GM18867 (cell line): Measurements from ENCODE around the gene CAMK1D.

ENCODE experiments used
- ATAC-seq: cut with Tn5 transposase; IDR thresholded peaks from one replicate; pipeline ENCODE4 v1.9.1; 2021; ENCODE audit warnings: mild to moderate bottlenecking, moderate library complexity; ENCODE audit not compliant: unreplicated experiment

Gene CAMK1D

DNA sequence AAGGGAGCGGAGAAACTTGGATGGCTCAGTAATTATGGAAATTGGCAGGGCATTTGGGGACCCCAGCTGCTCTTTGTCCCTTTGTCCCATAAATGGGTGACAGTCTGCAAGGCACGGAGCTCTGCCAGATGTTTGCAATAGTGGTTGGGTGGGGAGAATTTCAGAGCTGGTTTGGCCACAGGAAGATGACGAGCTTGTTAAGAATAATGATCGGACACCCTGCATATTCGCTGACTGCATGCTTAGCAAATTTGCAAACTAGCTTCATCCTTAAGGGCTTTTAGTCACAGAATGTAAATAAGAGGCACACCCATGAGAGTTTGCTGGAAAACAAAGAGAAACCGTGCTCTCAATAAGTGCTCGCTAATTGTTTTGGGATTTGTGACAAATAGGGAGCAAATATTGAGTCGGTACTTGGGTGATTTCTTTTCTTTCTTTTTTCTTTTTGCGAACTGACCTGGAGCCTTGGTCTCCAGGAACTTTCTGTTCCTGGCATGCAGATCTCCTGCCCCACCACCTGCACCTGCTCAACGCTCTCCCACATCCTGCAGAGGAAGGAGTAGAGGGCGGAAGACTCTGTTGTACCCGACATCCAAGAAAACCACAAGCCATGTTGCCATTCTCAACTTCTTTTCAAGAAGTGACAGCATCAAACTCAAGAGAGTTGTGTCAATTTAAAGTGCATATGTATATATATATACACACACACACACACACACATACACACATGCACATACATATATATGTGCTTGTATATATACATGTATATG is 238.9 kb downstream of the CAMK1D start:
- no peak for ATAC-seq

DNA sequence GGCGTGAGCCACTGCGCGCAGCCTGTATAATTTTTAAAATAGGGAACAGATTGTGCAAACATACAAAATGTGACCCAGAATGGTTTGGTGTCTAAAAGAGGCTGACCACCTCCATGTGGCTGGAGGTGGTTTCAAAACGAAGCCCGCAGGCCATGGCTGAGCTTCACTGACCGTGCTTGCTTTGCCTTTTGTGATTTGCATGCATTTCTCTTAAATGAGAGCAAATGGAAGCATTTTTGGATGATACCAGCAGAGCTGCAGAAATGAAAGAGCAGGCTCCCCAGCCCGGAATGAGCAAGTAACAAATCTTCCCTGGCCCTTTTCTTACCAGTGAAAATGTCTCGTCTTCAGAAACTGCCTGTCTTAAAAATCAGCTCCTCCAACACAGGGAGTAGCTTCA is 239.9 kb downstream of the CAMK1D start:
- no peak for ATAC-seq

DNA sequence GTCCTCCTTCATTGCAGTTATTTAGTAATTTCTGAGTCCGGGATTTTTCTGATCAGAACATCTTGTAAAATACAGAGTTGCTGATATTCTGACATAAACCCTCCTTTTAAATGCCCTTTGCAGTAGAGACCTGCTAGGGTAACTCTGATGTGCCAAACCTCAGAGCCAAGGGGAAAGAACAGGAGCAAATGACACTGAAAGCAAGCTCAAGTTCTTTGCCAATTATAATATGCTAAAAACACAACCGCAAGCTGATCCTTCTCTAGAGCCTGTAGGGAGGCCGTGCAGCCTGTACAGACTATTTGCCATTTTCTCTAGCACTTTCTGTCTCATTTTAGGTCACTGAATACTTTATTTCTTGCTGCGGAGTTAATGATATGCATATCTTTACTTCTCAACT is 240.4 kb downstream of the CAMK1D start:
- ATAC-seq: no peak

DNA sequence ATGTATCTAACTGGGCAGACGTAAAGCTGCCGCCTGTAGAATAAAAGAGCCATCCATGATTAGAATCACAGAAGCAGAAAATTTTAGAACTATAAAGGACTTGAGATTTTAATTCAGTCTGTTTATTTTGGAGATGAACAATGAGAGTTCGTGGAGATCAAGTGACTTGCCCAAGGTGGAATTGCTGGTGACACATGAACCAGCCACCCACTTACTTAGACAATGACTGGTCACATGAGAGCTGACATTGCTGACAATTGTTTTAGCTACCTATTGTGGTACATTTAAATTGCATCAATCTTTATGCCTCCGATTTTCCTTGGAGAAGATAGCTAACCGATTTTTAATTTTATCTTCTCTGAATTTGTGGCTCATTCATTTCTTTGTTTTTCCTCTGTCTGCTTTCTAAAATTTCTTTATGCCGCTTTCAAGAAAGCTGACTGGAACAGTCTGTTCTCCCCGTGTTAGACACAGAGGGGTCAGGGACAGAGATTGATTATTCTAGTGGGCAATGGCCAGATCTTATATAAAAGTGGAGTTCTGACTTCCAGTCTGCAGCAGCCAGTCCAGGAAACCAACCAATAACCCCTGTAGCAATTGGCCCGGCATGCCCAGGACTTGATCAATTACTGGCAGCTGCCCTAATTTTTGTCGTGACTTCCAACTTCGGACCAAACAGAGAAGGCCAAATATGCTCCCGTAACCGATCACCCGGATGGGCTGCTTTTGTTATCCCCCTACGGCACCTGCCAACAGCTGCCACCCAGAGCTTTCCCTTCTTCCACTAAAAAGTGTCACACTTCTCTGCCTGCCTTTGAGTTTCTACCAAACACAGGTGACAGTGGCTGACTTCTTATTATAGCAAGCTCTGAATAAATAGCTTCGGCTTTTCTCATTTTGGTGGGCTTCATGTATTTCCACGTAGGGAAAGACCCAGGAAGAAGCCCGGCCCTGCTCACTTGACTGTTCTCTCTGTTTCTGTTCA is 241.6 kb downstream of the CAMK1D start:
- no peak for ATAC-seq

DNA sequence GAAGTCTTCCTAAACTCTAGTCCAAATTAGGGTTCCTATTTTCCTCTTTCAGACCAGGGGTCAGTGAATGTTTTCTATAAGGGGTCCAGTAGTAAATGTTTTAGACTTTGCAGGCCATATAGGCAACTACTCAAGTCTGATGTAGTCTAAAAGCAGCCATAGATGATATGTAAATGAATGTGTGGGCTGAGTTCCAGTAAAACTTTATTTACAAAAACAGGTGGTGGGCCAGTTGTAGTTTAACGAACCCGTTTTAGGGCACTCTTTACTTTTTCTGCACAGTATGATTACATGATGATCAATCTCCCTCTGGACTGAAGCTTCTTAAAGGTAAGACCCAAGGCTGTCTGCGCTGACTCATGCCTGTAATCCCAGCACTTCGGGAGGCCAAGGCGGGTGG is 243.6 kb downstream of the CAMK1D start:
- no peak for ATAC-seq

DNA sequence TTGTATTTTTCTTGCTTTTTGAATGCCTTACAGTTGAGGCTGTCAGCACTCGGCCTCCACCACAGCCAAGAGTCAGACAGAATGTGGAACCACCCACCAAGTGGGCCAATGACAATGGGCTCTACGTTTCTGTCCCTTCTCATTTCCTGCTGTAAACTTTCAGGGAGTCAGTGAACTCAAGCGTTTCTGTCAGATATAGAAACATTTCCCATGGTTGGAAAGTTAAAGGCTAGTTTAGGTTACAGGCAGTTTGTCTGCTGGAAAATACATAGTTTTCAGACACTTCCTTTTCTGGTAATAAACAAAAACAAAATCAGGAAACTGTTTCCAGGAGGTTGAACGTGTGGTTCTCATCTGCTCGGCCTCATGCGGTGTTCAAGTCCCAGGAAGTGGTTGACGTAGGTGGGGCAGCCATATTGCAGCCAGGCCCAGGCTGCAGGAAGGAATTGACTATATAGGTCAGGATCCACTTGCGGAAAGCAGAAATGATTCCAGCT is 245.1 kb downstream of the CAMK1D start:
- ATAC-seq: no peak

DNA sequence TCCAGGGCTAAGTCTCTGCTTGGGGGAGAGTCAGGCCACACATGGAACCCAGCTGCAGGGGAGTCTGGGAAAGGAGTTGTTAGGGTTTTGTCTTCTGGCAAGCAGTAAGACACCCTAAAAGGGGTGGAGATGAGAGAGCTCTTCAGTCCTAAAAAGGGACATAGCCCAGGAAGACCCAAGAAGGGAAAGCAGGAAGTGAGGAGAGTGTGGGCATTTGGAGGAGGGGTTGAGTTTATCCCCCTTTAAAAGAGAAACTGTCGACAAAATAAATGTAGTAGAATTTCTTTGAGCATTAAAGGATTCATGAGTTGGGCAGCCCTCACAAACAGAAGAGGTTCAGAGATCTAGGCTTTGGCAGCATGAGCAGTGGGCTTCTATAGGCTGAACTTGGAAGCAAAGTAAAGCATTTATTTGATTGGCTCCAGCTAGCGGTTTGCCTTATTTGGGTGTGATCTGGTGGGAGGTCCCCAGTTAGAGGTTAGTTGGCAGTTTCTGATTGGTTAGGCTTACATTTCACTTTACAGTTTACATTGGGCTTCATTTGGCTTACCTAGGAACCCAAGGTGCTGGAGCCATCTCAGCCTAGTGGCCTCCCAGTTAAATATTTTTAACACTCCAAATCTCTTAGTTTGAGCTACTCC is 246.7 kb downstream of the CAMK1D start:
- no peak for ATAC-seq

DNA sequence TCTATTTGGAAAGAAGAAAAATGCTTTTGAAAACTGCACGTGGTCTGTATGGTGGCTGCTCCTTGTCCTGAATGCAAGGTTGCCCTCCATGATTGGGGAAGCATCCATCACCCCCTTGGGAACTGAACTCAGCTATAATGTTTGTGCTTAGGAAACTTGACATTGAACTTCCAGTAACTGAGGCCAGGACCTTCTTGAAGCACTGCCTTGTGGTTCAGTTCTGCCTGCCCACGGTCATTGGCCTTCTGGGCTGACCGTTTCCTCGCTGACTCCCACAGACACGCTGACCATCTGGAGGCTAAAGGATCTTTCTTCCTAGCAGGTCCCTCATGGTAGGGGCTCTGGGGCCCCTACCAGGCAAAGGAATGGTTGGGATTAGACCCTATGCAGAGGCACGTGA is 247.8 kb downstream of the CAMK1D start:
- ATAC-seq: no peak

DNA sequence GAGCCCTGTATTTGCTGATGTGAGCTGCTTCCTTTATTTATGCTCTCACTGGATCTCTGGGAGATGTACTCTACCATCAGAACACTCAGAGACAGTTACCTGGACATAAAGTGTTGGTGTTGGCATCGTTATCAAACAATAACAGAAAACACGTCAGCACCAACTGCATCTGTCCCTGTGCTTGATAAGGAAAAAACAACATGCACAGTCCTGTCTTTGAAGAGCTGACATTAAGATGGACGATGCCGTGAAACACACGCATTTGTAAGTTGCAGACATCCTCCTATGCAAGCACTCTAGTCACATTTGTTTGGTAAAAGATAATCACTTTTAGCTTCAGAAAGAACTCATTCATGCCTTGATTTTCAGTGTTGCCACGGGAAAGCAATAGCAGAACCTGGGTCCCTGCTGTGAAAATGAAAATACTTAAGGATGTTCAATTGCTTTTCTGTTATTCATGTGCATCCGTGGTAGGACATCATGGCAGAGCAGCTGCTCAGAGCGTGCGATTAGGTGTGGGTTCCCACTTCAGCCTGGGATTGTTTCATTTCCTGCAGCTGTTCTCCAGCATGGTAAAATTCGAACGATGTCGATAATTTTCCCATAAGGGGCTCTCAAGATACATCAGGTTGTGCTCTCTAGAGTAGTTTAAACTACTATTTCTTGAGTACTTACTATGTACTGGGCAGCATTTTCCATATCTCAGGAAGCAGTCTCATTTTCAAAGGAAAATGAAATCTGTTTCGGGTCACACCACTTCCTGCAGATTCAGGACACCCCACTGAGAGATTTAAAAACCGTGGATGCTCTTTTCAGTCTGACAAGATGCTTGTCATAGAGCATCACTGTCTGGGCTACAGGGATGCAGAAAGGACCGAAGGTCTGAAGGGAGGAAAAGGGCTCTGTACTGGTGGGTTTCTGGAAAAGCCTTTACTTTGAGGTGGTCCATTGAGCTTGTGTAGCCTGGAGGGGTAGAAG is 248.7 kb downstream of the CAMK1D start:
- ATAC-seq: no peak

DNA sequence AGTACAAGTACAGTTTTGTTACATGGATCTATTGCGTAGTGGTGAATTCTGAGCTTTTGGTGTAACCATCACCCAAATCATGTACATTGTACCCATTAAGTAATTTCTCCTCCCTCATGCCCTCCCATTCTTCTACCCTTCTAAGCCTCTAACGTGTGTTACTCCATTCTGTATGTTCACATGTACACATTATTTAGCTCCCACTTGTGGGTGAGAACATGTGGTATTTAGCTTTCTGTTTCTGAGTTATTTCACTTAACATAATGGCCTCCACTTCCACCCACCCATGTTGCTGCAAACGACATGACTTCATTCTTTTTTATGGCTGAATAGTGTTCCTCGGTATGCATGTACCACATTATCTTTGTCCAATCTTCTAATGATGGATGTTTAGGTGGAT is 251.3 kb downstream of the CAMK1D start:
- ATAC-seq: no peak

DNA sequence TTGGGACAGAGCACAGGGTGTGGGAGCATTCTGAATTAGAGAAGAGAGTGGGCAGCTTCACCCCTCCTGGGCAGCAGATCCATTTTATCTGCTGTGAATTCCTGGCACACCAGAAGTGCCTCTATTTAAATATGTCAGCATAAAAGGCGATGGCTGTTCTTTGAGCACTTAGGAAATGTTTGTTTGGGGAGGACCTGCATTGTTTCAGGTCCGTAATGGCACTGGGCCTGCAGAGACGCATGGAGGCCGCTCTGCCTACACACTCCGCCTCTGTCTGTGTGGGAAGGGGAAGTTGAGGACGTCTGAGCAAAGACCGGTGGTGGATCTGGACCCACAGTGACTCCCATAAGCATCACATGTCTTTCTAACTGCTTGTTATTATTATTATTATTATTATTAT is 253.2 kb downstream of the CAMK1D start:
- no peak for ATAC-seq

DNA sequence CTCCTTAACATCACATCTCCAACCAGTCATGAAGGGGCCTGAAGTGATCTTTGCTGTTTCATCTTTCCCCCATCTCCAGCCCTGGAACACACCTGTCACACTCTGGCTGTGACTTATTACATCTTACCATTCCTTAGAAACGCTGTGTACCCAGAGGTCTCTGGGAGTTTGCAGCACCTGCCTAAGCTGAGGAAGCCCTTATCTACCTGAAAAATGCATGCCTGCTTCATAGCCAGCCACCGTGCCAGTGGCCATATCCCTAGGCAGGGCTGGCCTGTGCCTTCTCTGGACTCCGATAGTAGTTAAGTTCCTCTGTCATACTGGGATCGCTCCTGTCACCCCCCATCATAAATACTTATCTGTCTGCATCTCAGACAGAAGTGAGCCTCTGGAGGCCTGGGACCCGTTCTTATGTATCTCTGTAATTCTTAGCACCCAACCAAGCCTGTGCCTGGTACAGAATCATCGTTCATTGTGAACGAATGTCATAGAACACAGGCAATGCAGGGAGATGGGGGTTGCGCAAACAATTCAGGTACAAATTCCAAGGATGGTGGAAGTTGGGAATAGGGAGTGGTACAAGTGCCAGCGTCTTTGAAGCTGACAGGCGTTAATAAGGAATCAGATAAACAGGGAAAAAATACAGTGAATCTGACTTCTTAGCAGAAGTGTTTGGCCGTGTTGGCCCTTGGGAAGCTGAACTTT is 254.6 kb downstream of the CAMK1D start:
- no peak for ATAC-seq

DNA sequence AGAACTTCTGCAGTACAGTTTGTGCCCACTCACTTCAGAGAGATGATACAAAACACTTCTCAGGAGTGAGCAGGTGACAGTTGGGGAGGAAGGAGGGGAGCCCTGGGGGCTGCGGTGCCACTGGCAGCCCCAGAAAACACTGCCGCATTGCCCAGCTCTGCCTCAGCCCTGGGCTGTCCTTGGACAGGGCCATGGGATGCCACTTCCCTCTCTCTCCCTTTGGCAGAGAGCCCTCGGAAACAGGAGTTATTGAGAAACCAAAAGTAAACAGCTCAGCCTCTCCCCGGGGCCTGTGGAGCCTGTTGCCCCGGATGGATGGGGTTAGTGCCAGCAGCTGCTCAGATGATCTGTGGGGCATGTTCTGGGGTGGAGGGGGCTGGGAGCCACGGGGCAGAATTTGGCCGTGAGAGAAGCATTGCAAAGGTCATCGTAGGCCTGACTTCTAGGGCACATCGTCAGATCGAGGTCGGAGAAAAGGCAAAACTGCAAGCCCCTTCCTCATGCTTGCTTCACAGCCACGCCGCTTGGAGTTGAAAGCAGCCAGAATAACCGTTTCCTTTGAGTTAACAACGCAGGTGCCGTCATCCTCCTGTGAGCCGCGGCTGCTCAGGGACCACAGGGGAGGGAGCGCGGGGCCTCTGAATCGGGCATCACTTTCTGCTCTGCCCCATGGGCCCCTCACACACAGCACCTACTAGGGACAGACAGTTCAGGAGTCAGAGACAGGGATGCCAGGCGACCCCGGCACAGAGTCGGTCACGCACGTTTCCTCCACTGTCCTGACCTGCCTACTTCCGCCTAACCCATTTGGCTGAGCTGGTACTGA is 256.4 kb downstream of the CAMK1D start:
- peak; percentile 48 for ATAC-seq

DNA sequence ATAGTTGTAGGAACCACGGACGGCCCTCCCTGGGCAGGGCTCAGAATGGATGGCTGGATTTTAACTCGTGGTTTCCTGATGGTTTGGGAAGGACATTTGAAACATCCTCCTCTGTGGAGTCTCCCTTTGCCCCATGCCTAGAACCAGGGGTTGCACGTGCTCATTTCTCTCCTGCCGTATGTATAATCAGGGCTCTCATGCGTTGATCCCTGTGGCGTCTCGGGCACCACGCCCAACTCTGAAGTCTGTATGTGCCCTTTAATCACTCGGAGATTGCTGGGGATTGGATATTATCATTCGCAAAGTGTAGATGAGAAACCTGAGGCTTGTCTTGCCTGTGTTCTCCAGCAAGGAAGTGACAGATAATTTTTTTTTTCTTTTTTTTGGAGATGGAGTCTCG is 257.1 kb downstream of the CAMK1D start:
- no peak for ATAC-seq

DNA sequence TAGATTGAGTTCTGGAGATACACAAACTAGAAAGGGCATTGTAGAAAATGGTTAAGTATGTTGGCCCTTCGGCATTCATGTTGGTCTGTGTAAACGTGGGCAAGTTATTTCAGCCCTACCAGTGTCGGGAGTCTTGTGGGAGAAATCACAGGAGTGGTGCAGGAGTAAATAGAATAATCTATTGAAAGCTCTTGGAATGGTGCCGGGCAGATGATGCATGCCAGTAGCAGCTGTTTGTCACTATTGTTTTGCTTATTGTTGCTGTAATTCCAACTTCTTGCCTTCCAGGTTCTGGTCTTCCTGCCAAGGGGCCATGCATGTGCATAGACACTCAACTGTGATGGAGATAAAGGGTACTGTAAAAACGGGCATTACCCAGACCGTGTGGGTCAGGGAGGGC is 259.4 kb downstream of the CAMK1D start:
- ATAC-seq: no peak

DNA sequence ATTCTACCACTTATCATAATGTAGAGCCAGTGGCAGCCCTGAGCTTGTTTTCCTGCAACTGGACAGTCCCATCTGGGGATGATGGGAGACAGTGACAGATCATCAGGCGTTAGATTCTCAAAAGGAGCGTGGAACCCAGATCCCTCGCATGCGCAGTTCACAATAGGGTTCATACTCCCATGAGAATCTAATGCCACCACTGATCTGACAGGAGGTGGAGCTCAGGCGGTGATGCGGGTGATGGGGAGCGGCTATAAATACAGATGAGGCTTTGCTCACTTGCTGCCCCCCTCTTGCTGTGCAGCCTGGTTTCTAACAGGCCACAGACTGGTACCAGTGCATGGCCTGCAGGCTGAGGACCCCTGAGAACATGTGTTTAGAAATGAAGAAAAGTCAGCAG is 260.1 kb downstream of the CAMK1D start:
- ATAC-seq: no peak

DNA sequence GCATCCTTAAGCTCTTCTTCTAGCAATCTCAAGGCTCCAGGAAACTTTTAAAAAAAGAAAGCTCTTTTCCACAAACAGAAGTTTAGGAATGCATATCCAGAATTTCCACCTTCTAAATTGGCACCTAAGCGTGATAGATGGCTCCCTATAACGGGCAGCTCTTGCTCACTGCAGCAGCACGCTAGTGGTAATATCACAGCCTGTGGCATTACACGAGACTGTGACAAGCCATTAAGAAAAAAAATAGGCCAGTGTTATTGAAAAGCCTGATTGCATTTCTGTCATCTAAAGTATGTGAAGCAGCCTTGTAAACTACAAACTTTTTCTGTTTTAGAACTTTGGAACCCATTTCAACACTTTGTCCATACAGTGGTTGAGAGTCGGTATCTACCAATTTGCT is 263.8 kb downstream of the CAMK1D start:
- no peak for ATAC-seq

DNA sequence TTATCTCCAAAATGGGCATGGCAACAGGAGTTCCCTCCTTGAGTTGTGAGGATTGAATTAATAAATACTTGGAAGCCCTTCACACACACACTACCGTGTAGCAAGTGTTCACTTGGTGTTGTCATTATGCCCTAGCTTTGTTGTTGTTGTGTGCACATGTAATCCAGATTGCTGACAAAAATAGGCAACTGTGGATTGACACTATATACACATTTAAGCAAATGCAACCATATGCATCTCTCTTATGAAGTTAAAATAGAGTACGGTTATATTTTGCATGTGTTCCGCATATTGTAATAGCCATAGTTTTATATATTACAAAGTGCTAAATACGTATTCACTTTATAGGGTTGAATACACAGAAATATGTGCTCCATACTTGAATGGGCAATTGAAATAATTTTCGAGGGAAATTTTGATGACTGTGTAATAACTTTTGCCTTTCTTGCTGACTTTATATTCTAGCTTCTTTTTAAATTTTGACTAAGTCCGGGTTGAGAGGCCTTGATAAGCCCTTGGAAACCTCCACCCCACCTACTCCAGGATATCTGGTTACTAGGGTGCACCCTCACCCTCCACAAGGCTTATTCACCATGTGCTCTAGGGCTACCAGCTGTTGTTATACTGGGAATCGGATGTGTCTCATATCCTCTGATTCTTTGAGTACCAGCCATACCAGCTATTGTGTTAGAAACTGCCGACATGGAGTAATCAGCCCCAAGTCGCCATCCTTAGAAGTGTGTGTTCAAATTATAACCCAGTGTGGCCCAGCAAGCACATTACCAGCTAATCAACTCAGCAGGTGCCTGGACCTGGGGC is 265.0 kb downstream of the CAMK1D start:
- ATAC-seq: no peak
